Activated CD4-positive, alpha-beta memory T cell treated with anti-CD3 and anti-CD28 coated beads for 36 hours (primary cell): Measurements from ENCODE around the gene KRT7. TPM values are rescaled to one million over a fixed set of nuclear protein-coding genes. Genes with fewer than 3 reads are reported as not detected.

Source experiments
- CTCF ChIA-PET: fragments of 350-600 bp; sonication (Branson Sonifier 250); formaldehyde crosslinking; loops from one replicate; lab custom pipeline; 2021; ENCODE audit warnings: antibody characterized with exemption, inconsistent platforms; lab: Charles Lee
- POLR2A ChIA-PET: fragments of 350-600 bp; sonication (Branson Sonifier 250); formaldehyde crosslinking; loops from one replicate; lab custom pipeline; 2021; ENCODE audit warnings: antibody characterized with exemption; lab: Charles Lee
- DNase-seq: peaks from one replicate; pipeline ENCODE4 v3.0.0-alpha.2; 2020
- H3K27ac Mint-ChIP-seq: one replicate; pipeline ENCODE4 v1.8.0; 2021; ENCODE audit warnings: mixed read lengths
- H3K27me3 Mint-ChIP-seq: one replicate; pipeline ENCODE4 v1.8.0; 2021; ENCODE audit warnings: mixed read lengths
- H3K36me3 Mint-ChIP-seq: one replicate; pipeline ENCODE4 v1.8.0; 2021; ENCODE audit warnings: mixed read lengths
- H3K4me1 Mint-ChIP-seq: one replicate; pipeline ENCODE4 v1.8.0; 2021; ENCODE audit warnings: low read depth, mixed read lengths
- H3K4me3 Mint-ChIP-seq: one replicate; pipeline ENCODE4 v1.8.0; 2021; ENCODE audit warnings: mild to moderate bottlenecking, mixed read lengths
- H3K9me3 Mint-ChIP-seq: one replicate; pipeline ENCODE4 v1.8.0; 2021; ENCODE audit warnings: mixed read lengths
- intact Hi-C: fragments of 100-400 bp; cut with micrococcal nuclease; formaldehyde crosslinking; loops from one replicate; pipeline ENCODE4 v1.15.1; 2023
- total RNA-seq, 2 experiments: library from RNA; stranded (reverse); gene quantifications; one replicate each; pipeline ENCODE4 v1.2.3, GENCODE V29; 2021

Gene KRT7
- total RNA-seq, 2 experiments from 2014 or later = 3.5 to 3.7 TPM

- H3K4me1 Mint-ChIP-seq = no peaks in the 10 kb centered on the region
- H3K27me3 Mint-ChIP-seq = peaks cover 14% of the 10 kb centered on the region
- H3K4me3 Mint-ChIP-seq = no peak overlapping the region
- ChIA-PET CTCF (interaction anchor here (1.9 kb wide), 1 partner anchor 52 kb away, joined by 5 read pairs; no protein-coding TSS in a partner anchor), POLR2A (no interaction called here)
- H3K9me3 Mint-ChIP-seq = no peaks in the 10 kb centered on the region
- H3K36me3 Mint-ChIP-seq = no peaks in the 10 kb centered on the region
- intact Hi-C loops = no loop called here
- no peak overlapping the region for H3K27ac Mint-ChIP-seq
- no peak for DNase-seq
Observed at GRCh38 chr12:52209321-52209720, 23.7 kb upstream of the KRT7 start.

DNA sequence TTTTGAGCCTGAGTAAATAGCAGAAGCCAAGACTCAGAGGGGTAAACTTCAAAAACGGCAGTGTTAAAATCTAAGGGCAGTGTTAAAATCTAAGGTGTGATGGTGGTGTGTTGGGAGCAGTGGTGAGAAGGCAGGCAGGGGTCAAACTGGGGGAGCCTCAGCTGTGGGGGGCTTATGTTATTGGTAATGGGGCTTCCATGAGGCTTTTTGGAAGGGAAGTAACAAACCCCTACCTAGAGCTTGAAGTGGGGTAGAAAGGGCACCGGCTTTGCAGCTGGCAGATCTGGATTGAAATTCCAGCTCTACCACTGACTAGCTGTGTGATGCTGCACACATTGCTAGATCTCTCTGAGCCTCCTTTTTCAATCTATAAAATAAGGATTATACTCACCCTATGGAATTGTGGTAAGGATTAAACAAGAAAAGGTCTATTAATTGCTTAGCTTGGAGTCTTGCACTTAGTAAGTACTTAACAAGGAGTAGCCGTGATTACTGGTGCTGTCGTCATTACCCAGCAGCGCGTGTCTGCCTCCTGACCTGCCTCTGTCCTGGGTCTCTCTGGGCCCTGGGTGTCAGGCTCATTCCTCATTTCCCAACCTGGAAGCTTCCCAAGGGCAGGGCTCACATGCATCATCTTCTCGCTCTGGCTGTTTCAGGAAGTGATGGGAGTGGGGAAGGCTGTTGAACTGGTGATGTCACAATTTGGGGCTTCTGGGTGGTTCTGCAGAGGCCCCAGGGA is 22.7 kb upstream of the KRT7 start:
- intact Hi-C loops = no loop called here
- no peak overlapping the region for H3K27ac Mint-ChIP-seq
- POLR2A ChIA-PET = no interaction called here

DNA sequence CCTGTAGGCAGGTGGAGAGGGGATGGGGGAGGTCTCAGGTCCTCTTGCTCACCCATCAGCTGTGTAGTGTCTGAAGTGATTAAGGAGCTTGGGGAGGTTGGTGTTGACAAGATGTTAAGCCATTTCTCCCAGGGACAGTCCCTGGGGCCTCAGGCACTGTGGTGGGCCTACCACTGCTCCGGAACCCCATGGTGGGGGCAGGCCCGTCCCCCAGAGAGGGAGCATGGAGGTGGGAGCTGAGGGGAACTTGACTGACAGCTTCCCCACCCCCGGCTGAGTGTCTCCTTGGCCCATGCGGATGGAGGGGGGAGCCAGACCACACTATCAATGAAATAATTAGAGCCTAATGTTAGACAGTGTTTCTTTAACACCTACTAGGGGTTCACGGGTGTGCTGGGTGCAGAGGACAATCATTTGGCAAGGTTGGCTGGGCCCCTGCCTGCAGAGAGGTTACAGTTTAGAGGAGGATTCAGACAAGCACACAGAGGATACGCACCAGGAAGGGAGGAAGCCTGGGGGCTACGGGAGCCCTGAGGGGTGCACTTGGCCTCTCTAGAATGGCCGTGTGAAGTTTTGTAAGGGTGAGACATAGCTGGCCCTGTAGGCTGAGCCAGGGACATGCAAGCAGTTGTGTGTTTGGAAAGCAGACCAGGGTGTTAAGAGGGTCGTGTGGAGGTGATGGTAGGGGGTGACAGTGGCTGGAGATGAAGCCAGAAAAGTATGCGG is 22.0 kb upstream of the KRT7 start:
- no peak overlapping the region for H3K4me3 Mint-ChIP-seq
- no peaks in the 10 kb centered on the region for H3K4me1 Mint-ChIP-seq
- H3K9me3 Mint-ChIP-seq = no peaks in the 10 kb centered on the region
- DNase-seq = no peak
- ChIA-PET CTCF (interaction anchor here (0.8 to 2.9 kb wide), 5 partner anchors 11 to 68 kb away, joined by 3 to 17 read pairs (median 3); no protein-coding TSS in a partner anchor), POLR2A (no interaction called here)
- no peak overlapping the region for H3K27ac Mint-ChIP-seq
- peaks cover 14% of the 10 kb centered on the region for H3K27me3 Mint-ChIP-seq
- intact Hi-C loops = no loop called here
- H3K36me3 Mint-ChIP-seq = no peaks in the 10 kb centered on the region

More for the DNA sequence above, 22.7 kb upstream of the KRT7 start:
- H3K9me3 Mint-ChIP-seq = no peaks in the 10 kb centered on the region
- H3K36me3 Mint-ChIP-seq = no peaks in the 10 kb centered on the region
- DNase-seq = no peak
- H3K4me1 Mint-ChIP-seq = no peaks in the 10 kb centered on the region
- CTCF ChIA-PET = interaction anchor here (0.9 to 2.9 kb wide), 4 partner anchors 11 to 69 kb away, joined by 3 to 17 read pairs (median 4); no protein-coding TSS in a partner anchor
- H3K4me3 Mint-ChIP-seq = no peak overlapping the region
- peaks cover 14% of the 10 kb centered on the region for H3K27me3 Mint-ChIP-seq

DNA sequence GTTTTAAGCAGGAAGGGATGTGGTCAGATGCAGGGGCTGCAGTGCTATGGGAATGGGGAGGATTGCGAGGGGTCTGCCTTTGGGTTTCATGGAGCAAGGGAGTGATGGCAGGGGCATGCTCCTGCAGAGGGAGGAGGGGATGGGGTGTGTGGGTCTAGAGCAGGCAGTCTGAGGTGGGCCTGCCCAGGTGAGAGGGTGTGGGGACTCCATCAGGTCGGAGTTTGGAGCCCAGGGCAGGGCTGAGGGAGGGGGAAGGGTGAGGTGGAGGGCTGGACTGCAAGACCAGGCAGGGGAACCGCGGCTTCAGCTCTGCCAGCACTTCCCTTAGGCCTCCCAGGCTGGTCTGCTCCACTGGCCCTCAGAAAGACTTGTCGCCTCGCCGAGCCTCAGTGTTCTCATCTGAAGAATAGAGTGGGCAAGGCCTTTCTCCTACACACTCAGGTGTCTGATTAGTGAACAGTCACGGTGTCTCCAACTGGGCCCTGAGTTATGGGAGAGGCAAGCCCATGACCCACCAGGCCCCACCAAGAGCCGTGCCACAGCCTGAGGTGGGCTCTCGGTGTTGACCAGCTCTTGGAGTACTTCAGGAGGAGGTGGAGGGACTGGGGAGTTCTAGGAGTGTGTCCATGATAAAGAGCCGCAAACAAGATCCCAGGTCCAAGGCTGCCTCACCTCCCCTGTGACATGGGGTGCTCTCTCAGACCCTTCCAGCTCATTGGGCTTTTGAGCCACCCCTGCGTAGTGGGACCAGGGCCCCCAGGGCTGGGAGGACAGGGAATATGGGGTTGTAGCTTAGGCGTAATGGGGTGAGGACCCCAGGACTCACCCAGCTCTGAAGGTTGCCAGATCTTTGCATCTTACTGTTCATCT is 21.1 kb upstream of the KRT7 start:
- intact Hi-C loops = no loop called here
- Mint-ChIP-seq H3K4me3 (no peak overlapping the region), H3K4me1 (no peaks in the 10 kb centered on the region), H3K27me3 (peaks cover 13% of the 10 kb centered on the region), H3K36me3 (no peaks in the 10 kb centered on the region), H3K27ac (no peak overlapping the region), H3K9me3 (no peaks in the 10 kb centered on the region)
- no peak for DNase-seq
- POLR2A ChIA-PET = no interaction called here
- CTCF ChIA-PET = interaction anchor here (0.6 to 2.9 kb wide), 6 partner anchors 10 to 100 kb away, joined by 3 to 17 read pairs (median 4); no protein-coding TSS in a partner anchor

GRCh38 chr12:52212701-52213563 is 20.1 kb upstream of the KRT7 start:
- CTCF ChIA-PET = interaction anchor here (0.7 to 2.9 kb wide), 18 partner anchors 8 to 149 kb away, joined by 3 to 17 read pairs (median 4); no protein-coding TSS in a partner anchor
- H3K9me3 Mint-ChIP-seq = no peaks in the 10 kb centered on the region
- H3K4me3 Mint-ChIP-seq = no peak overlapping the region
- no peaks in the 10 kb centered on the region for H3K4me1 Mint-ChIP-seq
- H3K27me3 Mint-ChIP-seq = peaks cover 14% of the 10 kb centered on the region
- H3K27ac Mint-ChIP-seq = no peak overlapping the region
- intact Hi-C loops = no loop called here
- POLR2A ChIA-PET = no interaction called here
- no peaks in the 10 kb centered on the region for H3K36me3 Mint-ChIP-seq
- DNase-seq = no peak

DNA sequence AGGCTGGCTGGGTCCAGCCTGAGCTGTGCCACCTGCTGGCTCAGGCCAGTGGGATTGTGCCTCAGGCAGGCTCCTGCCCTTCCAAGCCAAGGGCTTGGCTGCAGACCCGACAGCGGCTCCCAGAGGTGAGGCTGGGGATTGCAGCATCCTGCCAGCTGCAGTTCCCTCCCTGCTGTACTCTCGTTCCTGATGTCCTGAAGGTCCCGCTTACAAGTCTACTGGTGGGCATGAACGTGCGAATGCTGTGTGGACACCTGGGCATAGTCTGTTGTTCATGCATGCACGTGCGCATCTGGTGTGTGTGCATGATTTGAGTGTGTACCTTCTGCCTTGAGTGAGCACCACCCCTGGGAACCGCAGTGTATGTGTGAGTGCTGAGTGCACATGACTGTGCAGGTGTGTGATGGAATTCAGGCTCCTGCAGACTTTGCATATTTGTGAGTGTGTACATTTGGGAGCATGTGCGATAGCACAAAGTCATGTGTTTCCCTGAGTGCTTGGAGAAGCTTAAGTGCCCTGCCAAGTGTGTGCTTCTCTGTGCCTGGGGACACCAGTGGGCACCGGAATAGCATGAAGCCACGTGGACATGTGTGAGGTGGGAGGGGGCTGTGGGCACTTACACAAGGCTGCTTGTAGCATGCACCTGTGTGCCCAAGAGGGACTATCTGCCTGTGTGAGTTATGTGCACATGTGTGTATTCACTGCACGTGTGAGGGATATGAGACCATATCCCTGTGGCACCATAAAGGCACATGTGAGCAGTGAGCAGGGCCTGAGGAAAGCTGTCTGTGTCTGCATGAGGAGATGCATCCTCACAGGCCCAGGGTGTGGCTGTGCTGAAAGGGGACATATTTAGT is 19.3 kb upstream of the KRT7 start:
- no peaks in the 10 kb centered on the region for H3K4me1 Mint-ChIP-seq
- no peak overlapping the region for H3K4me3 Mint-ChIP-seq
- ChIA-PET CTCF (interaction anchor here (0.6 to 1.9 kb wide), 18 partner anchors 8 to 148 kb away, joined by 3 to 17 read pairs (median 4); no protein-coding TSS in a partner anchor), POLR2A (no interaction called here)
- no peaks in the 10 kb centered on the region for H3K36me3 Mint-ChIP-seq
- H3K9me3 Mint-ChIP-seq = no peaks in the 10 kb centered on the region
- no peak overlapping the region for H3K27ac Mint-ChIP-seq
- intact Hi-C loops = no loop called here
- DNase-seq = peak; percentile 79
- peaks cover 12% of the 10 kb centered on the region for H3K27me3 Mint-ChIP-seq

- ChIA-PET POLR2A (no interaction called here), CTCF (interaction anchor here (0.9 to 1.9 kb wide), 4 partner anchors 7 to 67 kb away, joined by 3 to 17 read pairs (median 6); no protein-coding TSS in a partner anchor)
- no peak for DNase-seq
- Mint-ChIP-seq H3K4me1 (no peaks in the 10 kb centered on the region), H3K36me3 (no peaks in the 10 kb centered on the region), H3K4me3 (no peak overlapping the region), H3K27me3 (peaks cover 11% of the 10 kb centered on the region), H3K9me3 (no peaks in the 10 kb centered on the region), H3K27ac (no peak overlapping the region)
- intact Hi-C loops = no loop called here
Observed at GRCh38 chr12:52214421-52214802, 18.6 kb upstream of the KRT7 start.

DNA sequence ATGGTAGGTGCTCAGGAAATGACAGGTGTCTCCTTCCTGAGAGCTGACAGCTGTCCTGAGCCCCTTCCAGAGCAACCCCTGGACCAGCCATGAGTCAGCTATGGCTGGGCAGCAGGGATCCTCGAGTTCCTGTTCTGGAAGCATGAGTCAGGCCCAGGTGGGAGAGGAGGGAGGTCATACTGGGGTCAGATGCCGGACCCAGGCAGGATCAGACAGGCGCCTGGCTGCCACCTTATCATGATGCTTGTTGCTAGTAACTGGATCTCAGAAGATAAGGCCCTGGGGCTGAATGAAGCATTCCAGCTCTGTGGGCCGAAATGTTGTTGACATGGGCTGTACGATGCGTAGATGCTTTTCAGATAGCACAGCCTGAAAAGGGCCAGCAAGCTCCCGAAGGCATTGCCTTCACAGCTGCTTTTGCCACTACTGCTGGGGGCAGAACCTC is 17.4 kb upstream of the KRT7 start:
- peaks cover 20% of the 10 kb centered on the region for H3K27me3 Mint-ChIP-seq
- H3K36me3 Mint-ChIP-seq = no peaks in the 10 kb centered on the region
- intact Hi-C loops = no loop called here
- ChIA-PET POLR2A (no interaction called here), CTCF (interaction anchor here (0.5 to 0.8 kb wide), 2 partner anchors 45 to 644 kb away, joined by 3 to 4 read pairs; no protein-coding TSS in a partner anchor)
- H3K27ac Mint-ChIP-seq = no peak overlapping the region
- H3K9me3 Mint-ChIP-seq = no peaks in the 10 kb centered on the region
- H3K4me3 Mint-ChIP-seq = no peak overlapping the region
- DNase-seq = no peak
- no peaks in the 10 kb centered on the region for H3K4me1 Mint-ChIP-seq

DNA sequence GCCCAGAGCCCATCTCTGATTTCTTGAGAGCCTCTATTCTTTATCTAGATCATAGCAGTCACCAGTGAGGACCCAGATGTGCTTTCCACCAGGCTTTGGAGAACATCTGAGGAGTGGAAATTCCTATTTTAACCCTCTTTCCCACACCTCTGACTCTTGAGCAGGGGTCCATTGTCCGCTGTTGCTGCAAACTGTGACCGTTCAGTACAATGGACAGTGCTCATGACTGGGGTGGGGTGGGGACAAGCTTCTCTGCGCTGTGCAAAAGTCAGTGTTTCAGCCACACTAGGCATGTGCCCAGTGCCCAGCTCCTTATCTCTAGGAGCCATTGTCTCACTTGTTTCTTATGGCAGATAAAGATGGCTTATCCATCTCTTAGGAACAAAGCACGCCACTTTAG is 16.9 kb upstream of the KRT7 start:
- Mint-ChIP-seq H3K27me3 (peaks cover 22% of the 10 kb centered on the region), H3K27ac (no peak overlapping the region), H3K4me1 (peaks cover 2% of the 10 kb centered on the region), H3K4me3 (no peak overlapping the region), H3K9me3 (no peaks in the 10 kb centered on the region), H3K36me3 (no peaks in the 10 kb centered on the region)
- POLR2A ChIA-PET = no interaction called here
- CTCF ChIA-PET = interaction anchor here (0.8 kb wide), 1 partner anchor 46 kb away, joined by 4 read pairs; no protein-coding TSS in a partner anchor
- intact Hi-C loops = no loop called here
- no peak for DNase-seq

GRCh38 chr12:52216807-52217206 is 16.2 kb upstream of the KRT7 start:
- Mint-ChIP-seq H3K27ac (no peak overlapping the region), H3K4me1 (peaks cover 7% of the 10 kb centered on the region), H3K4me3 (no peak overlapping the region), H3K27me3 (peaks cover 25% of the 10 kb centered on the region), H3K36me3 (no peaks in the 10 kb centered on the region), H3K9me3 (no peaks in the 10 kb centered on the region)
- POLR2A ChIA-PET = no interaction called here
- no peak for DNase-seq
- CTCF ChIA-PET = no interaction called here
- intact Hi-C loops = no loop called here
